ENCODE measurements around the gene KRTAP5-3. TPM values are rescaled to one million over a fixed set of nuclear protein-coding genes. Genes with fewer than 3 reads are reported as not detected.
"Not testable (repeated sequence)": the region's sequence is repeated elsewhere in the genome, so short reads cannot be mapped to it uniquely, and the experiment has no call there.

The KRTAP5-3 gene
- total RNA-seq, 1 donor from 2014 or later: not detected

DNA sequence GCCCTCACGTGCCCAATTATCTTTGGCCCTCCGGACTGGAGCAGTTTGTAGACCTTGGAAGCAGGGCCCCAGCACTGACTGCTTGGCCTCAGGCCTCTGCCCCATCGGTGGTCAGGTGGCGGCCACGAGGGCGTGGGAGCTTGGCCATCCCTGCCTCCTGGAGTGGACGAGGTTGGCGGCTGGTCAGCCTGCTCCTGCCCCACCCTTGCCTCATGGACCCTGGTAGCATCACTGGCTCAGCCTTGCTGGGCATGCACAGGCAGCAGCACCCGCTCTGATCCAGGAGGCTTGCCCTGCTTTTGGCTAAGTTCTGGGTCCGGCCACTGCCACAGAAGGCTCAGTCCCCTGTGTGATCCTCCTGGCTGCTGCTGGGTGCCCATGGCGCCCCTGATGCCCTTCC lies 4.1 kb downstream of the KRTAP5-3 start:
- Mint-ChIP-seq H3K27ac (no peak overlapping the region), H3K4me1 (peaks cover 8% of the 10 kb centered on the region), H3K36me3 (no peaks in the 10 kb centered on the region), H3K4me3 (no peak overlapping the region), H3K9me3 (peaks cover 10% of the 10 kb centered on the region), H3K27me3 (ENCODE audit: low read depth) (peaks cover 58% of the 10 kb centered on the region)
- DNase-seq (ENCODE audit: low spot score in 2 of 2, unreplicated experiment in 2 of 2): no peak
- TF ChIP-seq, protein P1, sequence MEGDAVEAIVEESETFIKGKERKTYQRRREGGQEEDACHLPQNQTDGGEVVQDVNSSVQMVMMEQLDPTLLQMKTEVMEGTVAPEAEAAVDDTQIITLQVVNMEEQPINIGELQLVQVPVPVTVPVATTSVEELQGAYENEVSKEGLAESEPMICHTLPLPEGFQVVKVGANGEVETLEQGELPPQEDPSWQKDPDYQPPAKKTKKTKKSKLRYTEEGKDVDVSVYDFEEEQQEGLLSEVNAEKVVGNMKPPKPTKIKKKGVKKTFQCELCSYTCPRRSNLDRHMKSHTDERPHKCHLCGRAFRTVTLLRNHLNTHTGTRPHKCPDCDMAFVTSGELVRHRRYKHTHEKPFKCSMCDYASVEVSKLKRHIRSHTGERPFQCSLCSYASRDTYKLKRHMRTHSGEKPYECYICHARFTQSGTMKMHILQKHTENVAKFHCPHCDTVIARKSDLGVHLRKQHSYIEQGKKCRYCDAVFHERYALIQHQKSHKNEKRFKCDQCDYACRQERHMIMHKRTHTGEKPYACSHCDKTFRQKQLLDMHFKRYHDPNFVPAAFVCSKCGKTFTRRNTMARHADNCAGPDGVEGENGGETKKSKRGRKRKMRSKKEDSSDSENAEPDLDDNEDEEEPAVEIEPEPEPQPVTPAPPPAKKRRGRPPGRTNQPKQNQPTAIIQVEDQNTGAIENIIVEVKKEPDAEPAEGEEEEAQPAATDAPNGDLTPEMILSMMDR (IDR thresholded peaks at IDR 0.05; ENCODE audit: unreplicated experiment): no peak

DNA sequence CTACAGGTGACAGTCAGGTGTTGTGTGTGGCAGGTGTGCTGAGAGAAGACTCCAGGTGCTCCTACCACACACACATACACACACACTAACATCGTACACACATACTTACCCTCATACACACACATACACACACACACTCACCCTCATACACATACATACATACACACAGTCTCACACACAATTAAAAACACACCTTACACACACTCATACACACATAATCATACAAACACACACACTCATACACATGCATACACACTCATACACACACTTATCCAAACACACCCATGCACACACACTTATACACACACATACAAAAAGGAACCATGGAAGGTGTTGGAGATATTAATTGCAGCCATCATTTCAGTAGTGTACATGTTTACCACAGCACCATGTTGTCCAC lies 4.6 kb downstream of the KRTAP5-3 start:
- Mint-ChIP-seq H3K27me3 (ENCODE audit: low read depth) (peaks cover 60% of the 10 kb centered on the region), H3K4me3 (no peak overlapping the region), H3K27ac (no peak overlapping the region), H3K9me3 (peaks cover 10% of the 10 kb centered on the region), H3K36me3 (no peaks in the 10 kb centered on the region), H3K4me1 (peaks cover 8% of the 10 kb centered on the region)
- no peak for DNase-seq (ENCODE audit: low spot score in 2 of 2, unreplicated experiment in 2 of 2)
- TF ChIP-seq, protein P1 (IDR thresholded peaks at IDR 0.05; ENCODE audit: unreplicated experiment): no peak

DNA sequence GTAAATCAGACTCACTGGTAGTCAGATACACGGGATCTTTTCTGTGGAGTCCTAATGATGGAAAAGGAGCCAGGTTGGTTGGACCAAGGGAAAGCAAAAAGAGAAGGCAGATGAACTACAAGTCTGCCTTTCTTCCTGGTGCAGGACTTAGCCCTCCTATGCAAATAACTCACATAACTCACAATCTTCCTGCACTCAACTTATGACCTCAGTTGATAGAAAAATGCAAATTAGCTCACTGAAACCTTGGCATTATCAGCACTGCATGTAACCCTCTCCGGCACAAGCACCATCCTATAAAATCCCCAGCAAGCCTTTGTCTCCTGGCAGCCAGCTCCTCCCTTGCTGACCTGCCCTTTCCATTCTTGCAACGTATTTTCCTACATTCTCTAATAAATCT lies 6.6 kb downstream of the KRTAP5-3 start:
- Mint-ChIP-seq H3K9me3 (peaks cover 10% of the 10 kb centered on the region), H3K27me3 (ENCODE audit: low read depth) (peaks cover 60% of the 10 kb centered on the region)
- H3K4me3 Mint-ChIP-seq; H3K36me3 Mint-ChIP-seq; H3K27ac Mint-ChIP-seq; H3K4me1 Mint-ChIP-seq; DNase-seq (ENCODE audit: low spot score in 2 of 2, unreplicated experiment in 2 of 2): not testable (repeated sequence)

DNA sequence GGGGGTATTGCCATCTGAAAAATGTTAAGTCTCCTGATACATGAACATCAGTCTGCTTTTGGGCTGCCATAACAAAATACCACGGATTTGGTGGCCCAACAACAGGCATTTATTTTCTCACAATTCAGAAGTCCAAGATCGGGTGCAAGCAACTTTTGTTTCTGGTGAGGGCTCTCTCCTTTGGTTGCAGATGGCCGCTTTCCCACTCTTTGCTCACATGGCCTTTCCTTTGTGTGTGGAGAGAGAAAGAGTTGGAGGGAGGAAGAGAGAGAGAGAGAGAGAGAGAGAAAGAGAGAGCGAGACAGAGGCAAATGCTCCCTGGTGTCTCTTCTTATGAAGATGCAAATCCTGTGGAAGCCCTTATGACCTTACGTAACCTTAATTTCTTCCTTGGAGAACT lies 7.6 kb downstream of the KRTAP5-3 start:
- H3K36me3 Mint-ChIP-seq: no peaks in the 10 kb centered on the region
- peaks cover 64% of the 10 kb centered on the region for H3K27me3 Mint-ChIP-seq (ENCODE audit: low read depth)
- H3K4me1 Mint-ChIP-seq: peaks cover 1% of the 10 kb centered on the region
- no peak for DNase-seq (ENCODE audit: low spot score in 2 of 2, unreplicated experiment in 2 of 2)
- TF ChIP-seq, protein P1 (IDR thresholded peaks at IDR 0.05; ENCODE audit: unreplicated experiment): no peak
- peaks cover 10% of the 10 kb centered on the region for H3K9me3 Mint-ChIP-seq
- no peak overlapping the region for H3K4me3 Mint-ChIP-seq
- H3K27ac Mint-ChIP-seq: no peak overlapping the region

DNA sequence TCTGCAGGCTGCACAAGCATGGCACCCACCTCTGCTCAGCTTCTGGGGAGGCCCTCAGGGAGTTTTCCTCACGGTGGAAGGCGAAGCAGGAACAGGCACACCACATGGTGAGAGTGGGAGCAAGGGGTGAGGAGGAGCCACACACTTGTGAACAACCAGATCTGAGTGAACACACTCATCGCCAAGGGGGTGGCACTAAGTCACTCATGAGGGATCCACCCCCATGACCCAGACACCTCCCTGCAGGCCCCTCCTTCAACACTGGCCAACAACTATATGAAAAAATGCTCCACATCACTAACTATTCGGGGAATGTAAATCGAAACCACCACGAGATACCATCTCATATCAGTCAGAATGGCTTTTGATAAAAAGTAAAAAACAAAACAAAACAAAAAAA lies 9.4 kb downstream of the KRTAP5-3 start:
- TF ChIP-seq, protein P1 (IDR thresholded peaks at IDR 0.05; ENCODE audit: unreplicated experiment): no peak
- H3K36me3 Mint-ChIP-seq: no peaks in the 10 kb centered on the region
- no peak for DNase-seq (ENCODE audit: low spot score in 2 of 2, unreplicated experiment in 2 of 2)
- peaks cover 1% of the 10 kb centered on the region for H3K4me1 Mint-ChIP-seq
- H3K9me3 Mint-ChIP-seq: peaks cover 10% of the 10 kb centered on the region
- no peak overlapping the region for H3K4me3 Mint-ChIP-seq
- H3K27me3 Mint-ChIP-seq (ENCODE audit: low read depth): peaks cover 80% of the 10 kb centered on the region
- no peak overlapping the region for H3K27ac Mint-ChIP-seq

DNA sequence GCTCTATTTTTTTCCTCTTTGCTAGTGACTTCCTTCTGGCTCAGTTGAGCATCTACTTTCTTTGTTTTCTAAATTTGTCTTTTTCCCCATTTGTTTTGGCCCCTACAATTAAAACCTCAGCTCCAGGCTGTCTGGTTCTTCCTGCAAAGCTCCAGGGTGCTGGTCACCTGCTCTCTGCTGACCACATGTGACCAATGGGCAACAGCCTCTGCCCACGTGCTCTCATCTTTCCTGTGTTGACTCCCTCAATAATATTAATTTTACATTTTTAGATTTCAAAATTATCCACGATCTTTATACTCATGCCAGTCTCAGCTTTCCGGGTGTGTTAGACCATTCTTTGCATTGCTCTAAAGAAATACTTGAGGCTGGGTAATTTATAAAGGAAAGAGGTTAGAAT lies 9.9 kb downstream of the KRTAP5-3 start:
- not testable (repeated sequence) for DNase-seq (ENCODE audit: low spot score in 2 of 2, unreplicated experiment in 2 of 2); H3K4me1 Mint-ChIP-seq; H3K36me3 Mint-ChIP-seq; H3K4me3 Mint-ChIP-seq; H3K27ac Mint-ChIP-seq
- Mint-ChIP-seq H3K27me3 (ENCODE audit: low read depth) (peaks cover 82% of the 10 kb centered on the region), H3K9me3 (peaks cover 10% of the 10 kb centered on the region)

DNA sequence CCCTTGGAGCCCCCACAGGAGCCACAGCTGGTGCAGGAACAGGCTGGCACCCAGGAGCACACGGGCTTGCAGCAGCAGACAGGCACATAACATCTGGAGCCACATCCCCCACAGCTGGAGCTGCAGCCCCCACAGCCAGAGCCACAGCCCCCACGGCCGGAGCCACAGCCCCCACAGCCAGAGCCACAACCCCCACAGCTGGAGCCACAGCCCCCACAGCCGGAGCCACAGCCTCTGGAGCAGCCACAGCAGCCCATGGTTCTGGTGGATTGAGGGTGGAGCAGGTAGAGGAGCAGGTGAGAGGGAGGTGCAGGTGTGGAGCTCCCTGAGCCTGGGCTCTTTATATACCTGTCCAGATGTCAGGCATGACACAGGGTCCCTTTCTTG lies 10.3 kb downstream of the KRTAP5-3 start, which contains the start of gene KRTAP5-2:
Gene KRTAP5-2 (minus strand): TSS at position 301 of the 387 bp plus-strand sequence. CDS start 44 bp downstream, at position 257.
- TF ChIP-seq, protein P1 (IDR thresholded peaks at IDR 0.05; ENCODE audit: unreplicated experiment): no peak
- Mint-ChIP-seq H3K4me1 (peaks cover 1% of the 10 kb centered on the region), H3K27me3 (ENCODE audit: low read depth) (peaks cover 82% of the 10 kb centered on the region), H3K27ac (no peak within 1 kb of the TSS), H3K4me3 (no peak within 1 kb of the TSS), H3K9me3 (peaks cover 10% of the 10 kb centered on the region), H3K36me3 (no peaks in the 10 kb centered on the region)
- DNase-seq (ENCODE audit: low spot score in 2 of 2, unreplicated experiment in 2 of 2): no peak
